Memory B cell (primary cell): ENCODE measurements around the gene CTSV.
"Not testable (repeated sequence)": the region's sequence is repeated elsewhere in the genome, so short reads cannot be mapped to it uniquely, and the experiment has no call there.

Experiments
- ATAC-seq: fragments of 150-1000 bp; cut with Tn5 transposase; 2 replicates; pipeline ENCODE4 v1.10.0; 2021; ENCODE audit warnings: low read depth, mild to moderate bottlenecking, moderate library complexity
- DNase-seq, 2 donors: peaks; one replicate each; pipeline ENCODE4 v3.0.0; 2022; ENCODE audit warnings: low spot score in 2 of 2
- H3K27ac Mint-ChIP-seq: one replicate; pipeline ENCODE4 v1.8.0; 2022; ENCODE audit warnings: mild to moderate bottlenecking, moderate library complexity, mixed read lengths
- H3K27me3 Mint-ChIP-seq: one replicate; pipeline ENCODE4 v1.8.0; 2022; ENCODE audit warnings: mixed read lengths
- H3K36me3 Mint-ChIP-seq: one replicate; pipeline ENCODE4 v1.8.0; 2022; ENCODE audit warnings: mild to moderate bottlenecking, mixed read lengths
- H3K4me1 Mint-ChIP-seq: one replicate; pipeline ENCODE4 v1.8.0; 2022; ENCODE audit warnings: mixed read lengths
- H3K4me3 Mint-ChIP-seq: one replicate; pipeline ENCODE4 v1.8.0; 2022; ENCODE audit warnings: mild to moderate bottlenecking, moderate library complexity, mixed read lengths
- H3K9me3 Mint-ChIP-seq: one replicate; pipeline ENCODE4 v1.8.0; 2022; ENCODE audit warnings: mixed read lengths

CTSV gene

GRCh38 chr9:97060796-97061195, 21.9 kb upstream of the CTSV start:
- H3K27me3 Mint-ChIP-seq: peaks cover 3% of the 10 kb centered on the region
- H3K4me3 Mint-ChIP-seq: no peak overlapping the region
- peaks cover 3% of the 10 kb centered on the region for H3K9me3 Mint-ChIP-seq
- H3K4me1 Mint-ChIP-seq: no peaks in the 10 kb centered on the region
- no peak for DNase-seq
- no peak overlapping the region for H3K27ac Mint-ChIP-seq
- peaks cover 2% of the 10 kb centered on the region for H3K36me3 Mint-ChIP-seq
- no peak for ATAC-seq

GRCh38 chr9:97059626-97060025, 20.7 kb upstream of the CTSV start:
- Mint-ChIP-seq H3K4me1 (no peaks in the 10 kb centered on the region), H3K36me3 (no peaks in the 10 kb centered on the region), H3K4me3 (no peak overlapping the region), H3K27me3 (peaks cover 2% of the 10 kb centered on the region), H3K9me3 (no peaks in the 10 kb centered on the region), H3K27ac (no peak overlapping the region)
- DNase-seq (no peak), ATAC-seq (no peak)

- no peak overlapping the region for H3K4me3 Mint-ChIP-seq
- H3K36me3 Mint-ChIP-seq: no peaks in the 10 kb centered on the region
- peaks cover 10% of the 10 kb centered on the region for H3K27me3 Mint-ChIP-seq
- peaks cover 1% of the 10 kb centered on the region for H3K9me3 Mint-ChIP-seq
- DNase-seq (no peak), ATAC-seq (no peak)
- no peak overlapping the region for H3K27ac Mint-ChIP-seq
- H3K4me1 Mint-ChIP-seq: no peaks in the 10 kb centered on the region
These were observed 18.7 kb upstream of the CTSV start for GRCh38 chr9:97057651-97058050.

- not testable (repeated sequence) for ATAC-seq, H3K4me3 Mint-ChIP-seq, H3K9me3 Mint-ChIP-seq, DNase-seq, H3K4me1 Mint-ChIP-seq, H3K27ac Mint-ChIP-seq, H3K36me3 Mint-ChIP-seq
- peaks cover 16% of the 10 kb centered on the region for H3K27me3 Mint-ChIP-seq
These were observed 16.9 kb upstream of the CTSV start for GRCh38 chr9:97055891-97056290.

GRCh38 chr9:97053717-97054116, 14.8 kb upstream of the CTSV start:
- Mint-ChIP-seq H3K27me3 (peaks cover 15% of the 10 kb centered on the region), H3K9me3 (peaks cover 2% of the 10 kb centered on the region), H3K4me1 (no peaks in the 10 kb centered on the region), H3K36me3 (no peaks in the 10 kb centered on the region), H3K4me3 (no peak overlapping the region), H3K27ac (no peak overlapping the region)
- ATAC-seq (no peak), DNase-seq (no peak)

- Mint-ChIP-seq H3K27ac (no peak overlapping the region), H3K4me3 (no peak overlapping the region), H3K4me1 (no peaks in the 10 kb centered on the region), H3K9me3 (peaks cover 2% of the 10 kb centered on the region), H3K36me3 (no peaks in the 10 kb centered on the region), H3K27me3 (peaks cover 16% of the 10 kb centered on the region)
- DNase-seq: no peak
- no peak for ATAC-seq
These were observed 13.8 kb upstream of the CTSV start for GRCh38 chr9:97052735-97053134.

- no peak overlapping the region for H3K4me3 Mint-ChIP-seq
- no peak for ATAC-seq
These were observed 7.3 kb upstream of the CTSV start for GRCh38 chr9:97046228-97046627.

GRCh38 chr9:97045300-97045699, 6.4 kb upstream of the CTSV start:
- Mint-ChIP-seq H3K9me3 (peaks cover 2% of the 10 kb centered on the region), H3K4me3 (no peak overlapping the region), H3K27me3 (peaks cover 15% of the 10 kb centered on the region), H3K4me1 (no peaks in the 10 kb centered on the region), H3K36me3 (no peaks in the 10 kb centered on the region), H3K27ac (no peak overlapping the region)
- DNase-seq (no peak), ATAC-seq (no peak)

More at GRCh38 chr9:97046228-97046627, 7.3 kb upstream of the CTSV start:
- H3K4me1 Mint-ChIP-seq: no peaks in the 10 kb centered on the region
- H3K36me3 Mint-ChIP-seq: no peaks in the 10 kb centered on the region
- peaks cover 2% of the 10 kb centered on the region for H3K9me3 Mint-ChIP-seq
- H3K27me3 Mint-ChIP-seq: peaks cover 17% of the 10 kb centered on the region
- DNase-seq: no peak
- no peak overlapping the region for H3K27ac Mint-ChIP-seq

- no peaks in the 10 kb centered on the region for H3K36me3 Mint-ChIP-seq
- H3K27me3 Mint-ChIP-seq: peaks cover 29% of the 10 kb centered on the region
- H3K4me1 Mint-ChIP-seq: peaks cover 3% of the 10 kb centered on the region
- ATAC-seq (no peak), DNase-seq (no peak)
- H3K9me3 Mint-ChIP-seq: peaks cover 2% of the 10 kb centered on the region
- no peak overlapping the region for H3K27ac Mint-ChIP-seq
- H3K4me3 Mint-ChIP-seq: no peak overlapping the region
These were observed 3.0 kb upstream of the CTSV start for GRCh38 chr9:97041898-97042297.

- peak overlapping the region; percentile 85 for H3K4me3 Mint-ChIP-seq
- peaks cover 29% of the 10 kb centered on the region for H3K27me3 Mint-ChIP-seq
- DNase-seq (no peak), ATAC-seq (no peak)
- peaks cover 3% of the 10 kb centered on the region for H3K4me1 Mint-ChIP-seq
- H3K36me3 Mint-ChIP-seq: no peaks in the 10 kb centered on the region
- no peak overlapping the region for H3K27ac Mint-ChIP-seq
- H3K9me3 Mint-ChIP-seq: peaks cover 2% of the 10 kb centered on the region
These were observed 545 bp upstream of the CTSV start for GRCh38 chr9:97039514-97039860.

GRCh38 chr9:97023505-97023904, 15.4 kb downstream of the CTSV start:
- H3K9me3 Mint-ChIP-seq, DNase-seq, H3K27me3 Mint-ChIP-seq, ATAC-seq, H3K36me3 Mint-ChIP-seq, H3K4me1 Mint-ChIP-seq, H3K27ac Mint-ChIP-seq, H3K4me3 Mint-ChIP-seq: not testable (repeated sequence)

GRCh38 chr9:97013151-97014132, 25.5 kb downstream of the CTSV start:
- not testable (repeated sequence) for H3K36me3 Mint-ChIP-seq, H3K27me3 Mint-ChIP-seq, H3K9me3 Mint-ChIP-seq
- Mint-ChIP-seq H3K4me3 (peak overlapping the region; percentile 96), H3K27ac (peak overlapping the region; percentile 96), H3K4me1 (peaks cover 10% of the 10 kb centered on the region)
- DNase-seq (peak; percentile 59 to 66), ATAC-seq (peak; percentile 92)

- Mint-ChIP-seq H3K4me1 (peaks cover 10% of the 10 kb centered on the region), H3K27ac (peak overlapping the region; percentile 55), H3K4me3 (peak overlapping the region; percentile 83)
- DNase-seq (peak in 1 of 2 donors; percentile 2), ATAC-seq (peak; percentile 23)
- H3K27me3 Mint-ChIP-seq, H3K36me3 Mint-ChIP-seq, H3K9me3 Mint-ChIP-seq: not testable (repeated sequence)
These were observed 26.3 kb downstream of the CTSV start for GRCh38 chr9:97012617-97013016.

- peaks cover 23% of the 10 kb centered on the region for H3K4me1 Mint-ChIP-seq
- H3K4me3 Mint-ChIP-seq, H3K9me3 Mint-ChIP-seq, H3K27me3 Mint-ChIP-seq, ATAC-seq, H3K27ac Mint-ChIP-seq, DNase-seq, H3K36me3 Mint-ChIP-seq: not testable (repeated sequence)
These were observed 36.7 kb downstream of the CTSV start for GRCh38 chr9:97002195-97002594.

- not testable (repeated sequence) for DNase-seq, H3K36me3 Mint-ChIP-seq, ATAC-seq, H3K9me3 Mint-ChIP-seq, H3K4me3 Mint-ChIP-seq, H3K27ac Mint-ChIP-seq, H3K27me3 Mint-ChIP-seq
- peaks cover 24% of the 10 kb centered on the region for H3K4me1 Mint-ChIP-seq
These were observed 37.6 kb downstream of the CTSV start for GRCh38 chr9:97001338-97001737.
